Retinal pigment epithelial cell (primary cell): Measurements from ENCODE around the gene DDX54.

Experiments
- DNase-seq: peaks from one replicate; pipeline ENCODE4 v3.0.0-alpha.2; 2010; ENCODE audit warnings: low read depth
- H3K4me3 ChIP-seq: 2 replicates; pipeline ENCODE4 v1.5.1; 2011; ENCODE audit warnings: mild to moderate bottlenecking, low read length, control low read depth, moderate library complexity
- CTCF ChIP-seq: conservative IDR thresholded peaks from 2 replicates; pipeline ENCODE4 v1.5.1; 2011; ENCODE audit warnings: low read depth, low read length, control low read depth, inconsistent platforms

DDX54 gene

GRCh38 chr12:113174461-113175384 lies 10.6 kb downstream of the DDX54 start:
- peak; percentile 99 for TF ChIP-seq CTCF
- DNase-seq: no peak
- no peak overlapping the region for H3K4me3 ChIP-seq

- TF ChIP-seq CTCF: no peak
- no peak for DNase-seq
- H3K4me3 ChIP-seq: no peak overlapping the region
These were observed 12.1 kb downstream of the DDX54 start for GRCh38 chr12:113173081-113173698.

GRCh38 chr12:113172185-113172584 lies 13.1 kb downstream of the DDX54 start:
- no peak for TF ChIP-seq CTCF
- DNase-seq: no peak
- no peak overlapping the region for H3K4me3 ChIP-seq

GRCh38 chr12:113171543-113171942 lies 13.7 kb downstream of the DDX54 start:
- H3K4me3 ChIP-seq: no peak overlapping the region
- TF ChIP-seq CTCF: no peak
- DNase-seq: no peak

GRCh38 chr12:113170926-113171325 lies 14.4 kb downstream of the DDX54 start:
- no peak for DNase-seq
- no peak overlapping the region for H3K4me3 ChIP-seq
- TF ChIP-seq CTCF: no peak

- TF ChIP-seq CTCF: no peak
- H3K4me3 ChIP-seq: no peak overlapping the region
- no peak for DNase-seq
These were observed 14.8 kb downstream of the DDX54 start for GRCh38 chr12:113170457-113170856.
